HepG2 (cell line): ENCODE measurements around the gene CHRNG. TPM values are rescaled to one million over a fixed set of nuclear protein-coding genes. Genes with fewer than 3 reads are reported as not detected.

Experiments
- ATF5 ChIP-seq: sonication (generic); formaldehyde crosslinking; IDR thresholded peaks from 2 replicates; pipeline ENCODE4 v1.4.0; 2020; ENCODE audit warnings: mild to moderate bottlenecking, low read depth, missing genetic modification reagents
- CBFB ChIP-seq: sonication (generic); formaldehyde crosslinking; IDR thresholded peaks from 2 replicates; pipeline ENCODE4 v1.4.0; 2020; ENCODE audit warnings: missing genetic modification reagents
- E2F5 ChIP-seq: sonication (generic); formaldehyde crosslinking; conservative IDR thresholded peaks from 2 replicates; pipeline ENCODE4 v1.4.0; 2020; ENCODE audit warnings: missing genetic modification reagents
- HOMEZ ChIP-seq: IDR thresholded peaks from 2 replicates; pipeline ENCODE4 v1.6.1; 2016; ENCODE audit warnings: low read depth
- LBX2 ChIP-seq: sonication (generic); formaldehyde crosslinking; IDR thresholded peaks from 2 replicates; pipeline ENCODE4 v1.5.0; 2020; ENCODE audit warnings: missing genetic modification reagents, mild to moderate bottlenecking, borderline replicate concordance
- LCORL ChIP-seq, 2 experiments: fragments of 450-650 bp in 1 of 2; sonication (generic) in 1 of 2; formaldehyde crosslinking in 1 of 2; IDR thresholded peaks; 2 replicates each; pipeline versions ENCODE4 v1.5.0 to v1.6.1; 2017 to 2020; ENCODE audit warnings: antibody characterized with exemption in 1 of 2, missing genetic modification reagents in 1 of 2
- MXD4 ChIP-seq: IDR thresholded peaks from 2 replicates; pipeline ENCODE4 v1.6.1; 2016; ENCODE audit warnings: mild to moderate bottlenecking, missing biosample characterization, missing genetic modification reagents
- POLR2A ChIP-seq, 2 experiments: IDR thresholded peaks; 2 replicates each; pipeline ENCODE4 v1.6.1; 2011; ENCODE audit warnings: low read depth in 2 of 2, low read length in 2 of 2, mild to moderate bottlenecking in 1 of 2, moderate library complexity in 1 of 2; ENCODE audit not compliant: insufficient read depth in 1 of 2
- RNF219 ChIP-seq: sonication (generic); formaldehyde crosslinking; IDR thresholded peaks from 2 replicates; pipeline ENCODE4 v1.5.0; 2020; ENCODE audit warnings: mild to moderate bottlenecking, missing genetic modification reagents
- SIX4 ChIP-seq: sonication (generic); formaldehyde crosslinking; IDR thresholded peaks from 2 replicates; pipeline ENCODE4 v1.4.0; 2020; ENCODE audit warnings: missing genetic modification reagents
- SNAPC5 ChIP-seq: sonication (generic); formaldehyde crosslinking; IDR thresholded peaks from 2 replicates; pipeline ENCODE4 v1.8.1; 2023; ENCODE audit warnings: mild to moderate bottlenecking, missing genetic modification reagents, borderline replicate concordance
- SOX5 ChIP-seq: IDR thresholded peaks from 2 replicates; pipeline ENCODE4 v1.6.1; 2016; ENCODE audit warnings: borderline replicate concordance
- THAP8 ChIP-seq: sonication (generic); formaldehyde crosslinking; IDR thresholded peaks from 2 replicates; pipeline ENCODE4 v1.5.1; 2020; ENCODE audit warnings: missing genetic modification reagents, mild to moderate bottlenecking, borderline replicate concordance
- ZNF10 ChIP-seq: sonication (generic); formaldehyde crosslinking; IDR thresholded peaks from 2 replicates; pipeline ENCODE4 v1.4.0; 2020; ENCODE audit warnings: mild to moderate bottlenecking, low read depth, missing genetic modification reagents, borderline replicate concordance
- ZNF143 ChIP-seq: sonication (generic); formaldehyde crosslinking; IDR thresholded peaks from 2 replicates; pipeline ENCODE4 v1.4.0; 2020; ENCODE audit warnings: missing genetic modification reagents
- ZNF33B ChIP-seq: sonication (generic); formaldehyde crosslinking; IDR thresholded peaks from 2 replicates; pipeline ENCODE4 v1.5.1; 2020; ENCODE audit warnings: mild to moderate bottlenecking, missing genetic modification reagents
- ZNF614 ChIP-seq: IDR thresholded peaks from 2 replicates; pipeline ENCODE4 v1.6.1; 2018; ENCODE audit warnings: missing biosample characterization, missing genetic modification reagents, inconsistent platforms, borderline replicate concordance
- ZNF710 ChIP-seq: sonication (generic); formaldehyde crosslinking; IDR thresholded peaks from 2 replicates; pipeline ENCODE4 v1.5.0; 2020; ENCODE audit warnings: mild to moderate bottlenecking, missing genetic modification reagents, borderline replicate concordance
- ZNF761 ChIP-seq: sonication (generic); formaldehyde crosslinking; conservative IDR thresholded peaks from 2 replicates; pipeline ENCODE4 v1.4.0; 2020; ENCODE audit warnings: mild to moderate bottlenecking, missing genetic modification reagents
- polyA plus RNA-seq, 8 experiments: library from polyadenylated mRNA; depleted of rRNA in 3 of 8; stranded (reverse) in 7 of 8; unstranded in 1 of 8; fragments of >200 nt; fragmentation: Illumina TruSeq in 4 of 8; extraction: Trizol in 4 of 8; gene quantifications; 2 replicates each; pipeline versions ENCODE4 v1.2.1 to v1.2.3, GENCODE V29; 2011 to 2016; ENCODE audit warnings: low read depth in 4 of 8, missing spikeins in 1 of 8, mixed read lengths in 1 of 8; ENCODE audit not compliant: insufficient read depth in 1 of 8
- total RNA-seq, 5 experiments: library from RNA; depleted of rRNA; stranded (reverse); fragments of >200 nt; fragmentation: Illumina TruSeq; extraction: Trizol; gene quantifications; 2 replicates each; pipeline ENCODE4 v1.2.3, GENCODE V29; 2016; ENCODE audit warnings: low read depth in 1 of 5

The CHRNG gene
- total and polyA plus RNA-seq, 2 of the 13 experiments (the other 11 are each of a cell fraction or from before 2014, with no cell fraction given) = not detected

- TF ChIP-seq LBX2 (CRISPR knock-in tag) (no peak), SIX4 (peak; percentile 77; the same call in 1 of the 2 replicates), POLR2A (IDR thresholded peaks at IDR 0.05; ENCODE audit: insufficient read depth in 1 of 2, low read depth in 2 of 2, low read length in 2 of 2) (peak; percentile 17 to 64; a peak in 2 of 4 replicates), ATF5 (CRISPR knock-in tag) (no peak), ZNF614 (CRISPR knock-in tag) (0 out of 2 replicates have a peak, but pooled peaks have one; percentile 14), MXD4 (CRISPR knock-in tag) (0 out of 2 replicates have a peak, but pooled peaks have one; percentile 26), ZNF143 (peak; percentile 69), RNF219 (no peak), SOX5 (CRISPR knock-in tag) (no peak; the same call in 1 of the 2 replicates), LCORL (IDR thresholded peaks at IDR 0.05) (no peak), LCORL (CRISPR knock-in tag; IDR thresholded peaks at IDR 0.05) (peak; percentile 83; the same call in 1 of the 2 replicates), ZNF710 (CRISPR knock-in tag) (no peak), ZNF33B (CRISPR knock-in tag) (no peak), ZNF10 (CRISPR knock-in tag) (no peak), E2F5 (CRISPR knock-in tag) (no peak), ZNF761 (CRISPR knock-in tag) (peak; percentile 58; the same call in 1 of the 2 replicates), THAP8 (no peak), CBFB (CRISPR knock-in tag) (no peak), SNAPC5 (0 out of 2 replicates have a peak, but pooled peaks have one; percentile 31), HOMEZ (CRISPR knock-in tag) (0 out of 2 replicates have a peak, but pooled peaks have one; percentile 33)
These were observed 35.3 kb downstream of the CHRNG start (continued) for GRCh38 chr2:232574674-232575403.
